Loucy (cell line): ENCODE results near the gene FOXJ3.

Experiments
- H2AFZ ChIP-seq: fragments of 200-600 bp; sonication (generic); 2 replicates; pipeline ENCODE4 v1.6.0; 2016; ENCODE audit warnings: antibody characterized with exemption, mild to moderate bottlenecking, low read length, moderate library complexity
- H3F3A ChIP-seq: fragments of 200-600 bp; 2 replicates; pipeline ENCODE4 v1.6.0; 2016; ENCODE audit warnings: antibody characterized with exemption, low read depth, mild to moderate bottlenecking
- H3K27me3 ChIP-seq: fragments of 200-600 bp; sonication (generic); 2 replicates; pipeline ENCODE4 v1.6.1; 2014; ENCODE audit warnings: low read length, mild to moderate bottlenecking; ENCODE audit not compliant: insufficient read depth, poor library complexity, severe bottlenecking
- H3K36me3 ChIP-seq: fragments of 200-600 bp; sonication (generic); 2 replicates; pipeline ENCODE4 v1.6.1; 2016; ENCODE audit warnings: low read length; ENCODE audit not compliant: insufficient read depth
- H3K4me1 ChIP-seq: fragments of 200-600 bp; sonication (generic); 2 replicates; pipeline ENCODE4 v1.5.1; 2014; ENCODE audit warnings: low read length, mild to moderate bottlenecking; ENCODE audit not compliant: insufficient read depth, poor library complexity, severe bottlenecking
- H3K4me2 ChIP-seq: fragments of 200-600 bp; sonication (generic); 2 replicates; pipeline ENCODE4 v1.6.0; 2014; ENCODE audit warnings: antibody characterized with exemption, low read length, low read depth, mild to moderate bottlenecking; ENCODE audit not compliant: poor library complexity, severe bottlenecking
- H3K4me3 ChIP-seq: fragments of 200-600 bp; sonication (generic); 2 replicates; pipeline ENCODE4 v1.5.1; 2014; ENCODE audit warnings: low read length, mild to moderate bottlenecking, mixed read lengths; ENCODE audit not compliant: poor library complexity, severe bottlenecking
- H3K79me2 ChIP-seq: fragments of 200-600 bp; sonication (generic); 2 replicates; pipeline ENCODE4 v1.6.1; 2014; ENCODE audit warnings: low read length; ENCODE audit not compliant: insufficient read depth
- H3K9ac ChIP-seq: fragments of 200-600 bp; sonication (generic); 2 replicates; pipeline ENCODE4 v1.6.0; 2014; ENCODE audit warnings: mild to moderate bottlenecking, low read depth, low read length, moderate library complexity; ENCODE audit not compliant: poor library complexity, severe bottlenecking
- H3K9me2 ChIP-seq: fragments of 200-600 bp; sonication (generic); replicated peaks from 2 replicates; pipeline ENCODE4 v1.6.1; 2016; ENCODE audit warnings: low read depth, low read length, mixed read lengths
- H3K9me3 ChIP-seq: fragments of 200-600 bp; sonication (generic); 2 replicates; pipeline ENCODE4 v1.6.1; 2014; ENCODE audit warnings: mild to moderate bottlenecking, antibody characterized with exemption, low read length, low read depth; ENCODE audit not compliant: insufficient read depth
- H4K20me1 ChIP-seq: fragments of 200-600 bp; sonication (generic); 2 replicates; pipeline ENCODE4 v1.6.0; 2014; ENCODE audit warnings: antibody characterized with exemption, low read length, mild to moderate bottlenecking; ENCODE audit not compliant: insufficient read depth, poor library complexity, severe bottlenecking
- CTCF ChIP-seq: fragments of 200-600 bp; sonication (generic); conservative IDR thresholded peaks from 2 replicates; pipeline ENCODE4 v1.5.1; 2014; ENCODE audit warnings: mild to moderate bottlenecking, antibody characterized with exemption, low read length
- EZH2phosphoT487 ChIP-seq: fragments of 200-600 bp; IDR thresholded peaks from 2 replicates; pipeline ENCODE4 v1.6.1; 2018; ENCODE audit warnings: antibody characterized with exemption, mild to moderate bottlenecking, moderate library complexity, borderline replicate concordance

Gene FOXJ3

GRCh38 chr1:42364542-42364941 lies 29.5 kb upstream of the FOXJ3 start:
- Histone ChIP-seq H2AFZ (no peak overlapping the region), H3K79me2 (no peaks in the 10 kb centered on the region), H3K36me3 (no peaks in the 10 kb centered on the region), H4K20me1 (no peaks in the 10 kb centered on the region), H3K4me2 (no peak overlapping the region), H3K4me3 (no peak overlapping the region), H3K9me2 (no peaks in the 10 kb centered on the region), H3K27me3 (no peaks in the 10 kb centered on the region), H3K4me1 (no peaks in the 10 kb centered on the region), H3F3A (no peaks in the 10 kb centered on the region), H3K9me3 (no peaks in the 10 kb centered on the region), H3K9ac (no peak overlapping the region)
- no peak for TF ChIP-seq EZH2phosphoT487
- TF ChIP-seq CTCF, result no peak

GRCh38 chr1:42364089-42364488 lies 29.1 kb upstream of the FOXJ3 start:
- Histone ChIP-seq H3K4me1 (no peaks in the 10 kb centered on the region), H3K36me3 (no peaks in the 10 kb centered on the region), H3K9ac (no peak overlapping the region), H3K4me2 (no peak overlapping the region), H3F3A (no peaks in the 10 kb centered on the region), H3K79me2 (no peaks in the 10 kb centered on the region), H4K20me1 (no peaks in the 10 kb centered on the region), H3K9me2 (no peaks in the 10 kb centered on the region), H3K27me3 (no peaks in the 10 kb centered on the region), H3K9me3 (no peaks in the 10 kb centered on the region), H2AFZ (no peak overlapping the region), H3K4me3 (no peak overlapping the region)
- no peak for TF ChIP-seq EZH2phosphoT487
- TF ChIP-seq CTCF, result no peak

- H3K9me3 ChIP-seq, result no peaks in the 10 kb centered on the region
- H3K36me3 ChIP-seq, result no peaks in the 10 kb centered on the region
- H2AFZ ChIP-seq, result no peak overlapping the region
- TF ChIP-seq CTCF, result no peak
- no peak for TF ChIP-seq EZH2phosphoT487
- H3K4me2 ChIP-seq, result no peak overlapping the region
- H4K20me1 ChIP-seq, result no peaks in the 10 kb centered on the region
- no peak overlapping the region for H3K4me3 ChIP-seq
- no peak overlapping the region for H3K9ac ChIP-seq
- H3K9me2 ChIP-seq, result no peaks in the 10 kb centered on the region
- H3K79me2 ChIP-seq, result no peaks in the 10 kb centered on the region
- H3K4me1 ChIP-seq, result no peaks in the 10 kb centered on the region
- H3K27me3 ChIP-seq, result no peaks in the 10 kb centered on the region
- no peaks in the 10 kb centered on the region for H3F3A ChIP-seq
These were observed 24.4 kb upstream of the FOXJ3 start for GRCh38 chr1:42359466-42359865.
